GM21515 (cell line): Measurements from ENCODE around the gene ATG4A.

Source experiments
- ATAC-seq: cut with Tn5 transposase; IDR thresholded peaks from one replicate; pipeline ENCODE4 v1.9.1; 2021; ENCODE audit not compliant: unreplicated experiment

Gene ATG4A

DNA sequence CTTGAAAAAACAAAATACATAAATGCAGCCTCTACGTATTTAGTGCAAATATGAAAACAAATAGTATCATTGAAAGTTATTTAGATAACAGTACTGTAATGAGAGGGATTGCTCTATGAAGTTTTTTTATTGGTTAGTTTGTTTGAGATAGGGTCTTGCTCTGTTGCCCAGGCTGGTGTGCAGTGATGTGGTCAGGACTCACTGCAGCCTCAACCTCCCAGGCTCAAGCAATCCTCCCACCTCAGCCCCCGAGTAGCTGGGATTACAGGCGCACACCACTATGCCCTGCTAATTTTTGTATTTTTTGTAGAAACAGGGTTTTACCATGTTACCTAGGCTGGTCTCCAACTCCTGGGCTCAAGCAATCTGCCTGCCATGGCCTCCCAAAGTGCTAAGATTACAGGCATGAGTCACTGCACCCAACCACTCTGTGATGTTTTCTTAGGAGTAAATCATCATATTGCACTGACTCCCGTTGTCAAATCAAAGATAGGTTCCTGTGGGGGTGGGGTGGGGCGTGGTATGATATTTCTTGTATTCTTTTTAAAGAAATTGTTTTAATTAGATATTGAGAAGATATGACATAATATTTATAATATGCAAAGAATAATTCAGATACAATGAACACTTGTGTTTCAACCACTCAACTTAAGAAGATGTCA is 75.8 kb downstream of the ATG4A start:
- ATAC-seq, result no peak

DNA sequence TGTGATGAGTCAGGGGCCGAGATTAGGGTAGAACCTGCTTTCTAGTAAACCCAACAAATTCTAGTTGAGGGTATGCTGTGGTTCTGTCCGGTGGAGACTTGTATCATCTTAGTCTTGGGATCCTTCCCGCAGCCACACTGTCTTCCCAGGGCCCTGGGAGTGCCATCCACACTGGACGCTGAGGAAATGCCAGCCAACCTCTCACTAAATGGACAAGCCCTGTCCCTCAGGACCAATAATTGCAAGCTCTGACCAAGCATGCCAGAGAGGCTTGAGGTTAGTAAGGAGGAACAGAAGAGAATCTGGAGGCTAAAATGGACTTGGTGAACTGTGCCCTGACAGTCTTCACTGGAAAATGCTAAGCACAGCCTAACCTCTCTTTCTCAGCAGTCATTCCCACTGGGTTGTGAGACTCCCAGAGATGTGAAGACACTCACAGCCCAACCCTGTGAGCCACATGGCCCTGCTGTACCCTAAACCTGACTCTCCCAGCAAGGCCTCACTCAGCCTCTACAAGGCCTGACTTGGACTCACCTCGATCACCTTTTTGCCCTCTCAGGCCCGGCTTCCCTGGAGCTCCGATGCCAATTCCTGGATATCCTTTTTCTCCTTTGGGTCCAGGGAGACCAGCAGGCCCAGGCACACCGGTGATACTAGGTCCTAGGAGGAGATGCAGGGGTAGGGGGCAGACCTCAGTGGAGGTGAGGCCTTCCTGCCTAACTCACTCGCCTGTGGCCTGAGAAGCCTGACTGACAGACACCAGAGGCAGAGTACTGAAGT is 77.6 kb downstream of the ATG4A start:
- no peak for ATAC-seq

DNA sequence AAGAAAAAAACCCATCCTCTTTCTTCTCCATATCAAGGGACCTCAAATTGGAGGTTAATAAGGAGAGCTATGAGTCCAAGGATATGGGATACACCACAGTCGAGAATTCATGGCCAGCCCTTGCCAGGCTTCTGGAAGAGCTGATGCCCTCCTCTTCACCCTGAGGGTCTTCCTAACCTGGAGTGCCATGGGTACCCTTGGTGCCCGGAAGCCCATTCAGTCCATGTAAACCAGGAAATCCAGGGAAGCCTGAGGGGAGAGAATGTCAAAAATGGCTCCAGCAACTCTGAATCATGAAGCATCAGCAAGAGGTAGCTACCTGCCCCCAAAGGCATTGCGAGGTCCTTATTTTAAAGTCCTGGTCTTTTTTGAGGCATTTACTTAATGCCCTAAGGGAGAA is 78.2 kb downstream of the ATG4A start:
- ATAC-seq, result no peak

DNA sequence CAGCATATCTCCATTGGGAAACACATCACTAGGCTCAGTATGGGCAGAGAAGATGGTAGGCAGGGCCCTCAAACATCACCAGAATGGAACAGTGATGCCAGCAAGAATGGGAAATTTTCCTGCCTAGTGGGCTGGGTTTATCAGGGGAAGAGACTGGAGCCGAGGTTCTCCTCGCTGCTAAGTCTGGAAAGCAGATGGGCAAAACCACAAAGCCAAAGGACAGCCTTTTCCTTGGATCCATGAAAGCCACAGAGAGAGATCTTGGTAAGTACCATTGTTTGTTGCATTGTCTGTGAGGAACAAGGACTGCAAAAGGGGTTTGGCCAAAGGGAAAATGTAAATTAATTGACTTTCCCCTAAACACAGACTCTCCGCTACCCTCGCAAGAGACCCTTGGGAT is 80.1 kb downstream of the ATG4A start:
- no peak for ATAC-seq

DNA sequence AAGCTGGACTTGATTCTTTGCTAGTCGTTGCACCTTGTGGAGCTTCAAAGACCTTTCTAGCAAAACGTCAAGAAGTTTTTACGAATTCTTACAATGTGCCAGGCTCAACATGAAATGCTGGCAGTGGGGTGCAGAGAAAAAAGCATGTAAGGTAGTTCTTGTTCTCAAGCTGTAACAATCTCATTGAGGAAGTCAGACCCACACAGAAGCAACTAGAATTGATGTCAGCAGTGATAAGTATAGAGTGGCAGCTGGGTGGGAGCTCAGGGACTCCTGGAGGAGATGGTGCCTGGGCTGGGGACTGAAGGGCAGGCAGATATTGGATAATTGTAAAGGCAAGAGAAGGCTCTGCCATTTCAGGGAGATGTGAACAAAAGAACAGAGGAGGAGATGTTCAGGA is 82.3 kb downstream of the ATG4A start:
- ATAC-seq, result no peak

DNA sequence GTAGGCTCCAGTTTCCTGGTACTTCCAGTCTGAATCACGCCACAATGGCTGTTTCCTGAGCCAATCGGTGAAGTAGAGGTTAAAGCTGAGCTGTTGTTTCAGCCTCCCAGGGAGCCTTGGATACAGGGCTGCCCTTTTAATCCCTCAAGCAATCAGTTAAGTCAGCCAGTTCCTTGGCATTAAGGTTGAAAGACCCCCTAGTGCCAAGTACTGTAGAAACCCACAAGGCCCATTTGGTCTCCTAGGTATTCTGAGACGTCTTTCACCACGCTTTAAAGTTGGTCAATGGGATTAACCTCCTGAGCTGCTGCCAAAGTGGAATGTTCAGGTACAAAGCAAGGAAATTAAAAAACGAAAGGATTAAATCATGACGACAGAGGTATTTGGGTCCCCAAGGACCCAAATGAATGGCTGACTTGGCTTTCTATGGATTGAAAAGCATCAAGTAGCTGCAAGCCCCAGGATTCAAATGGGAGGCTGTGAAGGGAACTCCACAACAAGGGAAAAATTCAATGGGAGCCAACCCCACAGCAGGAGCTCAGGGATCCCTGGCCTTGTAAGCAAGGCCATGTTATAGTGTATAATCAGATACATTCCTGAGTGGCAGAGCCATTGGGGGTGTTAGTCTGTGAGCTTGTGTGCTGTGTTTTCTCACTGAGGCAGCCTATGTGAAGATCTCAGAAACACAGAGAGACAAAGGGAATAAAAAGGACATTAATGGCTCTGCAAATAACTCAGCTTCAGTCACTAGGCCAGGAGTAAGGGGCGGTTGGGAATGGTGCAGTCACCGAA is 86.0 kb downstream of the ATG4A start:
- ATAC-seq, result no peak

DNA sequence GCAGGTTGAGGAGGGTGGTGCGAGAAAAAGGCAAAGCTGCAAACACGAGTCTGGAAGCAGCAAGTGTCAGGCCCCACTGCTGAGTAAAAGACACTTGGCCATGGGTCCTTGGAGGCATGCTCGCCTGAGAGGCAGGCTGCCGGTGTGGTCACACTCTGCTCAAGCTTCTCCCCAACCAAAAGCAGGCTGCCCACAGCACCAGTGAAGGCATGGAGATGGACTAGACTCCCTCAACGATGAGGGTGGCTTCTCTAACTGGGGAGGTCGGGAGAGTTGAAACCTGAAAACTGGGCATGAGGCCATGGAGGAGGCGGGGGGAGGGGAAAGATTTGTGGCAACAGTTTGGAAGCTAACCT is 86.5 kb downstream of the ATG4A start:
- no peak for ATAC-seq

DNA sequence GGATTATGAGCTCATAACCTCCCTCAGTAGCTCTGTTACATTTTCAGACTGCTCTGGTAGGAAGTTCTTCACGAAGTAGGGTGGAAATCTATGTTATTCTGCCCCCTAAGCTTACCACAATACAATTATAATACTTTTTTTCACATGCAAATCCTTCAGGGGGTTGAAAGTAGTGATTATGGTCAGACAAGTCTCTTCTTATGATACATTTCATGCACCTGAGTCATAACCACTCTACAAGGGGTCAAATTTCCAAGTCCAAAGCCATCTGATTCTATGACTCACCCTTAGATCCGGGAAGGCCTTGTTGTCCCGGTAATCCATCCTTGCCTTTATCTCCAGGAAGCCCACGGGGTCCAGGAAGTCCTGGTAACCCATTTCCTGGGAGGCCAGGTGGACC is 95.2 kb downstream of the ATG4A start:
- no peak for ATAC-seq

DNA sequence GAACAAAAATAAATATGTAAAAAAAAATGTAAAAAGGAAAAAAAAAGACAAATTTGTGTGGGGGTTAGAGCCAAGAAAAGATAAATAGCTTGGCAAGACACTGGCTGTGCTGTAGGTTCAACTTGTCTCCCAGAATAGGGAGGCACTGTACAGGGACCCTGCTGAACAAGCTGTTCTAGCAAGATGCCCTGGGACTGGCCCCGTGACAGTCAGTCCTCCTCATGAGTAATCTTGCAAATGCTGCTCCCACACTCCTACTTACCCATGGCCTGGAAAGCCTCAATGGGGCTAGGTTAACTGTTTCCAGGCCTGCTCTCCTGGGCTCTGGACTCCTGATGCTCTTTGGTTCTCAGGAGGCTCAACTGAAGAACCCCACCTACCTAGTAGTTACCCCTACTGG is 106.8 kb downstream of the ATG4A start:
- ATAC-seq, result no peak

DNA sequence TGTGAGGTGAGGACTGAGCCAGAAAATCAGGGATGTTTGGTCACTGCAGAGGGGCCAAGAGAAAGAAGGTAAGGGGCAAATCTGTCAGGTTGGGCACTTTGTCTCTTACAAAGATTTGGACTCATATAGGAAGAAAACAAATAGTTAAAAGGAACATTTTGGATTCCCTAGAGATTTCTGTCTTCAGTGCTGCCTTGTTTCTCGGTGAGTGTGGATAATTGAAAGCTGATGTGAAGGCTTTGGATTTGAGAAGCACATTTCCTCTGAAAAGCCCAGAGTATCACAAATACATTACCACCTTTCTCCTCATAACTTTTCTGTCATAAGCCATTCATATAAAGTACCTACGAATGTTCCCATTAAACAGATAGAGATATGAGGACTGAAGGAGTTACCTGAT is 107.5 kb downstream of the ATG4A start:
- no peak for ATAC-seq

DNA sequence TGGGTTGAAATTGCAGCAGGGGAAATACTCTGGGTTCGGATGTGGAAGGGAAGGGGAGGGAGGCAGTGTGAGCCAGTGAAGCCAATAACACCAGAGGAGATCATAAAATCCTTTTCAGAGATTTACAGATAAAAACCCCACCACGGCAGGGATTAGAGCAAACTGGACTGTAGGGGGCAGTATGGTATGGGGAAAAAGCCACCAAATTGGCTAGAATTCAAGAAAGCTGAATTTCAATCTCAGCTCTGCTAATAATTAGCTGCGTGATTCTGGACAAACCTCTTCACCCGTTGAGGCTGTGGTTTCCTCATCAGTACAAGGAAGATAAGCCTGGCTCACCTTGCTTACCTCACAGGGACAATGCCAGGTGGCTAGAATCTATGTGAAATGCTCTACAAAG is 108.1 kb downstream of the ATG4A start:
- no peak for ATAC-seq

DNA sequence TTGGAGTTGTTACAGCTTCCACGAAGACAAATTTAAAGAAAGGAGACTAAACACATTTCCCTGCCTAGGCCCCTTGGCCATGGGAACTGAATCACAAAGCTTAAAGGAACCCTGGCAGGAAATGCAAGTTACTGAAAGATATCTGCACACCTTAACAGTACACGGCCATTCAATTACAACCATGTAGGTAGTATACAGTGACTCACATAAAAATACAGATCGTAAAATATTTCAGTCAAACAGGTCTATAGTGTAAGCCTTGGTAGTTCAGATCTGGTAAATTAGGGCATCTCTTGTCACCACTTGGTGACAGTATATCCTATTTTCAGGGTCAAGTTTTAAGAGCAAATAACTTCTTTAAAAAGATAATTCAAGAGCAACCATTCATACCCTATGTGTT is 112.0 kb downstream of the ATG4A start:
- ATAC-seq, result no peak
